HG03066 (cell line): ENCODE data around the gene C19orf38.
"Not testable (repeated sequence)": the region's sequence is repeated elsewhere in the genome, so short reads cannot be mapped to it uniquely, and the experiment has no call there.

Experiments
- ATAC-seq: cut with Tn5 transposase; IDR thresholded peaks from one replicate; pipeline ENCODE4 v1.9.1; 2021; ENCODE audit warnings: low read depth; ENCODE audit not compliant: unreplicated experiment

C19orf38 gene

GRCh38 chr19:10819124-10820060, 28.8 kb upstream of the C19orf38 start:
- no peak for ATAC-seq

- no peak for ATAC-seq
Observed at GRCh38 chr19:10820173-10820572, 28.0 kb upstream of the C19orf38 start.

GRCh38 chr19:10823690-10824089, 24.5 kb upstream of the C19orf38 start:
- no peak for ATAC-seq

- no peak for ATAC-seq
Observed at GRCh38 chr19:10826231-10826630, 22.0 kb upstream of the C19orf38 start.

GRCh38 chr19:10826846-10827245, 21.4 kb upstream of the C19orf38 start:
- no peak for ATAC-seq

- ATAC-seq, result no peak
Observed at GRCh38 chr19:10828981-10829821, 19.0 kb upstream of the C19orf38 start.

- no peak for ATAC-seq
Observed at GRCh38 chr19:10829967-10830366, 18.2 kb upstream of the C19orf38 start.

- no peak for ATAC-seq
Observed at GRCh38 chr19:10830370-10830769, 17.8 kb upstream of the C19orf38 start.

- ATAC-seq, result no peak
Observed at GRCh38 chr19:10830931-10831779, 17.1 kb upstream of the C19orf38 start.

- ATAC-seq, result no peak
Observed at GRCh38 chr19:10831987-10832938, 16.0 kb upstream of the C19orf38 start.

GRCh38 chr19:10832939-10833296, 15.3 kb upstream of the C19orf38 start:
- no peak for ATAC-seq

- no peak for ATAC-seq
Observed at GRCh38 chr19:10835089-10835753, 13.0 kb upstream of the C19orf38 start.

GRCh38 chr19:10835754-10836478, 12.3 kb upstream of the C19orf38 start, which contains the start of gene TMED1:
Gene TMED1, minus strand, starts transcription at chr19:10836212. Its CDS starts 21 bp downstream, at chr19:10836191.
- peak; percentile 66 for ATAC-seq

GRCh38 chr19:10836479-10837330, 11.5 kb upstream of the C19orf38 start:
- ATAC-seq, result peak; percentile 9

- not testable (repeated sequence) for ATAC-seq
Observed at GRCh38 chr19:10837649-10838048, 10.6 kb upstream of the C19orf38 start.

GRCh38 chr19:10838377-10838776, 9.8 kb upstream of the C19orf38 start:
- no peak for ATAC-seq
